Activated CD8-positive, alpha-beta memory T cell treated with anti-CD3 and anti-CD28 coated beads, Interleukin-2, amount 50 U/mL, for 48 hours (primary cell): ENCODE results near the gene GLYATL1.

Experiments
- DNase-seq: peaks from one replicate; pipeline ENCODE4 v3.0.0-alpha.2; 2020

GLYATL1 gene, protein sequence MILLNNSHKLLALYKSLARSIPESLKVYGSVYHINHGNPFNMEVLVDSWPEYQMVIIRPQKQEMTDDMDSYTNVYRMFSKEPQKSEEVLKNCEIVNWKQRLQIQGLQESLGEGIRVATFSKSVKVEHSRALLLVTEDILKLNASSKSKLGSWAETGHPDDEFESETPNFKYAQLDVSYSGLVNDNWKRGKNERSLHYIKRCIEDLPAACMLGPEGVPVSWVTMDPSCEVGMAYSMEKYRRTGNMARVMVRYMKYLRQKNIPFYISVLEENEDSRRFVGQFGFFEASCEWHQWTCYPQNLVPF

DNA sequence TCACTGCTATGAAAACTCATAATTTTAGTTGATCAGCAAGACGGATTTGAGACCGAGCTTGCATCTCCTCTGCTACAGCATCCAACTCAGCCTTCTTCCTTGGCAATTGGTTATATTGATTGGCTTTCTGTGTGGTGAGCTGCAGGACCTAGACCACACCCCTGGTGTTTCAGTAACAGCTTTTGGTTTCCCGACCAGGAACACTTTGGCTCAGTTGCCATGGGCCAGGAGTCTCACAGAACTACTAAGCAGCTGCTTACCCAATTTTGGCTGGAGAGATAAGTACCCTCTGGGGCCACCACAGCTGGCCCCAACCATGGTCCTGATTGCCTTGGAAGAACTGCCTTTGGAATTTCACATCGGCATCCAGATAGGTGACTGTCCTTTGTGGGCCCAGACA is at the start of gene GLYATL1:
TSS of gene GLYATL1 (plus strand) at position 212 of the 400 bp plus-strand sequence. CDS start 7,600 bp downstream, outside the sequence.
- DNase-seq = no peak

DNA sequence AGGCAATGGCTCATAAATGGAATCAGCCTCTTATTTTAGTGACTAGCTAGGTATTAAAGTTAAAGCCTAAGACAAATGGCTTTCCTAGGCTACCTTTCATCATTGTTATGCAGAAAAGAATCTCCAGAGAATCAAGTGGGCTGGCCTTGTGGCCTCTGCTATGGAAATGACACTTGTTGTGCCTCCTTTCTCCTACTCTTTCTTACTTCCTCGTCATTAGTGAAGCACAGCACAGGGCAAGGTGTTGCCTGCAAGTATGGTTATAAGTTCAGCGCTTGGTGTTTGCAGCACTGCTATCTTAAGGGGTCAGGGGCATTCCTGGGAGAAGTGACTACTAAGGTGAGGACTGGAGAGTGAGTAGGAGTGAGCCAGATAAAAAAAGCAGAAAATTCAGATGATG is 45.4 kb upstream of the GLYATL1 start:
- no peak for DNase-seq

- no peak for DNase-seq
Observed at GRCh38 chr11:58898106-58898505, 41.2 kb upstream of the GLYATL1 start.

GRCh38 chr11:58900479-58901420 is 38.5 kb upstream of the GLYATL1 start:
- peak; percentile 76 for DNase-seq

DNA sequence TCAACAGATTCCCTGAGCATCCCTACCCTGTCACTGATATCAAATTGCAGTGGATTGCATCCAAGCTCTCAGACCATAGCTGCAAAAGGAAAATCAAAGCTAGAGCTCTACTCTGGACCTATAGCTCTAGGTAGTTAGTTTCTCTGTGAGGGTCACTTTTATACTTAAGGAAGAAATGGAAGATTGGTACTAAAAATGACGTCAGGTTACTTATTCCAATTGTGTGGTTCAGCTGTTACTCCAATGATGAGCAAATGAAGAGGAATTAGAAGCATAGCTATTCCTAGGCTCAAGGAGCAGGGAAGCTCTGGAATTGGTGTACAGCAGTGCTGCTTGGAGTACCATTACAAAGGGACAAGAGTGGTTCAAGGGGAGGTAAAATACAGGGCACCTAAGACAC is 36.4 kb upstream of the GLYATL1 start:
- no peak for DNase-seq

DNA sequence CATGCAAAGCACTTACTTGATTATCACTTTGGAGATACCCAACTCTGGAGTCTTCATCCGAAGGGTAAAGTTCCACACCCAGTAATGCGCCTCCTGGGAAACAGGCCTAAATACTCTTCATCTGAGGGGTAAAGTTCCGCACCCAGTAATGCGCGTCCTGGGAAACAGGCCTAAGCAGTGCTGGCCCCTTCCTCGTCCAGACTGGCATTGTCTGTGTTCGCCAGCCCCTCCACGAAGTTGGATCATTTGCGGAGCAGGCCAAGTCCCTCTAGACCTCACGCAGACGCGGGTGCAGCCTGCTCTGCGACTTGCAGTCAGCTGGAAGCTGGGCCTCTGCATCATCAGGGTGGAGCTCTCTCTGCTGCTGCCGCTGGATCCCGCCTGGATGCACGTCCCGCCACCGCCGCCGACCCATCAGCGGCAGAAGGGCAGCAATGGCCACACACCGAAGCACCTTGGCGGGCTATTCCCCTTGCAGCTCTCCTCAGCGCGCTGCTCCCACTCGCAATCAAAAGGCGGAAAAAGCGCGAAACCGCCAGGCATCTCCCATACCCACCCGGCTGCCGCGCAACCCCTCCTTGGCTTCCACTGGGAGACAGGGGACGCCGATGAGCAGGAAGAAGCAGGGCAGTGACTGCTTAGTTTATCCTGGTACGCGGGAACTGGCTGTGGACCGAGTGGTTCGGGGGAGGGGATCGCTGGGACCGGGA is 34.1 kb upstream of the GLYATL1 start:
- DNase-seq = no peak

DNA sequence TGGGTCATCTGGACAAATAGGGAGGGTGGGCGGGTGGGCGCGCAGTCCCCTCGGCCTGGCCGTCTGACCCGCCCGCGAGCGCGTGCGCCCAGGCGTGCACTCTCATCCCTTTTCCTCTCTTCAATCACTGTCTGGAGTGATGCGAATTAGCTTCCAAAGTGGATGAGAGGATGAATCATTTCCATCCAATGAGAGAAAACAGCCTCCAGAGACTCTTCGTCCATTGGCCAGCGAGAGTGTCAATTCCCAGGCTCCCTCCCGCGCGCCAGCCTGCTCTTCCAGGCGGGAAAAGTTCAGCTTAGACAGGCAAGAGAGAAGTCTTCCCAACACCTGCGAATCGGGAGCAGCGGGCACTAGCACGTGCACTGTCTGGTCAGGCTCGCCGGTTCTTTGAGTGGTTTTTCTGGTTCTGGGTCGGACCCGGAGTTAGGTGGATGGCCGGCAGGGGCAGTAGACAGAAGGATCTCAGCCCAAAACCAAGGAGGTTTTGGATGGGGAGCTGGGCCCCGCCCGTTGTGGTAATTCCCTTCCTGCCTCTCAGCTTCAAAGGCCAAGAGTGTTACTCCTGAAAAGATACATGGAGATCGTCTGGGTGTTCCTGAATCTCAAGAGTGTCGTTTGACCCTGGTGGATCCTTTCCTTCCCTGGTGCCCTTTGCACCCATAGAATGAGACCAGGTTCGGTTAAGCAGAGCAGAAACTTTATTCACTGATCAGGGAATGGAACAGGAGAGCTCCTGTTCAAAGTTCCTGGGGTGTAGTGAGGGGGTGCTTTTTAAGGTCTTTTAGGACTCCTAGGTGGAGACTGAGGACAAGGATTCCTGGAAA is 33.4 kb upstream of the GLYATL1 start:
- no peak for DNase-seq

DNA sequence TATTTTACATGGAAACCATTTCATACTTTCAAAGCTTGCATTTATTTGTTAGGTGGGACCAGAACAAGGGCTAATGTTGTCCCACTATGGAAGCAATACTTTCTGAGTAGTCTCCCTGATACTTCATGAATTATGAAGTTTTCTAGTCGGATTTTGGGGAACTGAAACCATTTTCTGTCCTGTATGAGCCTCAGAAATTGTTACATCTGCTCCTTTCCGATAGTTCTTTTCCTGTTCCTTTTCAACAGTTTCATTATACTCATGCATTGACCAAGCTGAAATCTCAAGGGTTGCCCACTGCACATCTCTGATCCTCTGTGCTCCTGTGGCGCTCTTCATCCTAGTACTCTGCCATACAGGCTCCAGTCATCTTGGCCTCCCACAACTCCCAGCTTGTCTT is 31.5 kb upstream of the GLYATL1 start:
- DNase-seq = no peak

- no peak for DNase-seq
Observed at GRCh38 chr11:58912124-58912523, 27.2 kb upstream of the GLYATL1 start.

DNA sequence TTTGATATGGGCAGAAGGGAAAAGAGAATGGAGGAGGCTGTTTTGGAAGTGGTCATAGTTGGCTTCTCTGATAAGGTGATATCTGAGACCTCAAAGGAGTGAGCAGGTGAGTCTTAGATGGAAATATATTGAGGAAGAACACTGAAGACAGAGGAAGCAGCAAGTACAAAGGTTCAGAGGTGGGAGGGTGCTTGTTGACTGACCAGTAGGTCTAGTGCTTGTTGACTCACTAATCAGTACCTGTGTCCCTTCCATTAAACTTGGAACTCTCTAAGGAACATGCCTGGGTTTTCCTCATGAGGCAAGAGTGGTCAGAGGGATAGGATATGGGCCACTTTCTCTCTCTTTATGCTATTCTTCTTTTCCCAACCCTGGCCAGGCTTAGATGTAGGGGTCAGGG is 25.6 kb upstream of the GLYATL1 start:
- DNase-seq = no peak

DNA sequence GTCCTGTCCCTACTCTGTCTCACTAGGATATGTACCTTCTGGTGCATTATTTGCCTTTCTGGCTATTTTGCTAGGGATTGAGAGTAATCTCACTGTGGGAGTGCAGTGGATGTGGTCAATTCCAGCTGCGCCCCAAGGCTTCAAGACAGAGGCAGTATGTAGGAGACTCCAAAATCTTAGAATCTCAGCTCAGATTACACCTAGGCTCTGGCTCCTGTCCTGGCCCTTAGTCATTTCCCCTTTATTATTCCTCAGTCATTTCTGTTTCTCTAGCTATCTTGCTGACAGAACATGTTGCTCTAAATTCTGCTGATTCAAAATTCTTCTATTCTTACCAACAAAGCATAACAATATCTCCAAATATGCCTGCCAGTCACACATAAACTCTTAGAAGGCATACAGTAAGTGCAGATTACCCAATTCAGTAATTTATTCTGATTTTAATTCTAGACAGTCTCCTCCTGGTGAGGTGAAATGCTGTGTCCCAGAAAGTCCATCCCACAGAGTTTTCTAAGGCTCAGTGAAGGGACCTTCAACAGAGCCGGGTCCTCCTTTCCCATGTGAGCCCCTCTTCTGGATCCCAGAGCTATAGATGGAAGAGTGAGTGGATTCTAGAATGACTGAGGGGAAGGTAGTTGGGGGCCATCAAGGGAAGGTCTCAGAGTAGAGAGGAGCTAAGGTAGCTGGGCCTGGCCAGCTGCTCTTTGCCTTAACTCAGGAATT is 24.3 kb upstream of the GLYATL1 start:
- no peak for DNase-seq

GRCh38 chr11:58916637-58917036 is 22.7 kb upstream of the GLYATL1 start:
- no peak for DNase-seq

GRCh38 chr11:58917159-58917783 is 22.0 kb upstream of the GLYATL1 start:
- DNase-seq = no peak

DNA sequence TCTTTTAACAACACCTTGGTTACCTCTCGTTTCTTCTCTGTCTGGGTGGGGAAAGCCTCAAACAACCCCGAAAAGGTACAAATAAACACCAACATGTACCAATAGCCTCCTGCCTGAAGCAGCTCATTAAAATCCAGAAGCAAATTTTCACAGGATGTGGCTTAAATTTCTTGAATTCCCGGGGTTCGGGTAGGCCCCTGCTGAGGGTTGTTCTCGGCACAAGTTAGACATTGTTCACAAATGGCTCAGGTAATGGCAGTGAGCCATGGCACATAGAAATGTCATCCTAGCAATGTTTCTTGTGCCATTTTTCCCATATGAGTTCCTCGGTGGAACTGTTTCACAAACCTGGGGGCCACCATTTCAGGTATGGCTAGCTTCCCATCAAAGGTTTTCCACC is 19.7 kb upstream of the GLYATL1 start:
- no peak for DNase-seq

- no peak for DNase-seq
Observed at GRCh38 chr11:58919980-58920379, 19.3 kb upstream of the GLYATL1 start.

DNA sequence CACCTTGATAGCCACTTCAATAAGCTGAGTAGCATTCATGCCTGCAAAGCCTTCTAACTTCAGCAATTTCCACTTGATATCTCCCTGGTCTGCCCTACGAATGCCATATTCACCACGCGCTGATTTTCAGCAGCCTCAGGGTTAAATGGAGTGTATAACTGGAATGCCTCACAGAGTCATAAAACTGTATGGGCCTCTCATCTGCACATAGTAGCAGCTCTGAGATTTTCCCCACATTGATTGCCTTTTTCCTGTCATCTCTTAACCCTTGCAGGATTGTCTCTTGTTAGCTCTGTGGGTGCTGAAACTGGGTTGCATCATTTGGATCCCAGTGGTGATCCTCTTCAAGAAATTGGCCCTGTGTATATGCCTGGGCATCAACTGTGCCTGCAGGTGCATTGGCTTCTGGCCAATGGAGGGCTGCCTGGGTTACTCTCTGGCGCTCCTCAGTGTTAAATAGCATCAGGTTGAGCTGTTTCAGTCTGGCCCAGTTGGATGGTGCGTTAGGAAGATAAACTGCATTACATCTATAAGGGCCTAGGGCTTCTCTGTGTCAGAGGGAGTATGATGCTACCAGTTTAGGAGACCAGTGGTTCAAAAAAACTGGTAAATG is 17.4 kb upstream of the GLYATL1 start:
- DNase-seq = no peak

GRCh38 chr11:58922479-58922878 is 16.8 kb upstream of the GLYATL1 start:
- DNase-seq = no peak

DNA sequence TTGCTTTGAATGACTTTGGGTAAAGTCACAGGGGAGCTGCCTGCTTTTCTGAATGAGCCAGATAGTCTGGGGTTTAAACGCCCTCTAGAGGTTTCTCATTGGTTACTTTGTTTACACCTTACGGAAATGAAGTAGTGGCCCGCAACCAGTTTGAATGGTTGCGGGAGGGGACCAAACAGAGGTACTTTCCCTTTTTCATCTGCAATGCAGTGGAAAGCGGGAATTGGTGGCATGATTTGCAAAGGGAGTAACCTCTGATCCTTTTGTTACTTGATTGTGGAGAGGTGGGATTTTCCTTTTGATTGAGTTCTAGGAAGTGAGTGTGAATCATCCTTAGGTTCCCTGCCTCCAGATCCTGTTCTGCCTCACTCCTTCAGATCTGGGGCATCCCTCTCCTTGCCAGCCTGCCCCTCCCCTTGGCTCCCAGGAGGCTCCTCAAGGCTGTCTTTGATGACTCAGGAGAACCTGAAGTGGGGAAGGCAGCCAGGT is 15.9 kb upstream of the GLYATL1 start:
- no peak for DNase-seq

- no peak for DNase-seq
Observed at GRCh38 chr11:58924230-58924629, 15.1 kb upstream of the GLYATL1 start.

DNA sequence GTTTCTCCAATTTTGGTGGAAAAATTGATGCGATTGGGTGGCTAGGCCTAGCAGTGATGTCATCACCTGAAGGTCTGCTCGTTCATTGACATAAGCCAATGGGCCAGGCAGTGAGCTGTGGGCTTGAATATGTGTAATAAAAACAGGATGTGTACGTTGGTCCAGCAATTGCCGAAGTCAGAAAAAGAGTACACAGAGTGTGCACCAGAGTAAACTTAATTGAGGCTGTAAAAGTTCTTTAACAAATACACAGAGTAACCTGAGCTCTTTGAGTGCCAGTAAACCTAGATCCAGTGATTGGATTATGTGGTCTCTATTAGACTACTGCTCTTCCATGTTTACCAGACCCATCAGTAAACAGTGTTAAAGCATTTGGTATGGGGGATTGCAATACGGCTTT is 13.0 kb upstream of the GLYATL1 start:
- no peak for DNase-seq

GRCh38 chr11:58926695-58927094 is 12.6 kb upstream of the GLYATL1 start:
- no peak for DNase-seq
